T-helper 17 cell (primary cell): ENCODE results near the gene SLC6A7. TPM values are rescaled to one million over a fixed set of nuclear protein-coding genes. Genes with fewer than 3 reads are reported as not detected.

Experiments used
- ATAC-seq: fragments of 150-1000 bp; cut with Tn5 transposase; 2 replicates; pipeline ENCODE4 v1.10.0; 2021; ENCODE audit warnings: mild to moderate bottlenecking, moderate library complexity
- DNase-seq, 3 donors: peaks; one replicate each; pipeline versions ENCODE4 v3.0.0 to v3.0.0-alpha.2; 2020 to 2021
- H3K9me3 ChIP-seq: one replicate; pipeline ENCODE4 v1.7.0; 2013; ENCODE audit warnings: low read length, mild to moderate bottlenecking; ENCODE audit not compliant: control insufficient read depth, poor library complexity, severe bottlenecking
- H3K27ac Mint-ChIP-seq: one replicate; pipeline ENCODE4 v1.8.0; 2022; ENCODE audit warnings: mild to moderate bottlenecking, moderate library complexity, mixed read lengths
- H3K27me3 Mint-ChIP-seq: one replicate; pipeline ENCODE4 v1.8.0; 2022; ENCODE audit warnings: mixed read lengths
- H3K36me3 Mint-ChIP-seq: one replicate; pipeline ENCODE4 v1.8.0; 2022; ENCODE audit warnings: low read depth, mixed read lengths
- H3K4me1 Mint-ChIP-seq: one replicate; pipeline ENCODE4 v1.8.0; 2022; ENCODE audit warnings: mild to moderate bottlenecking, mixed read lengths
- H3K4me3 Mint-ChIP-seq: one replicate; pipeline ENCODE4 v1.8.0; 2022; ENCODE audit warnings: mild to moderate bottlenecking, moderate library complexity, mixed read lengths
- total RNA-seq, 4 donors: library from RNA in 2 of 4; stranded (reverse) in 2 of 4; gene quantifications; one replicate each; pipeline ENCODE4 v1.2.3 and lab custom pipeline; 2022 to 2026

Gene SLC6A7
- total RNA-seq, 2 donors from 2014 or later = not detected

DNA sequence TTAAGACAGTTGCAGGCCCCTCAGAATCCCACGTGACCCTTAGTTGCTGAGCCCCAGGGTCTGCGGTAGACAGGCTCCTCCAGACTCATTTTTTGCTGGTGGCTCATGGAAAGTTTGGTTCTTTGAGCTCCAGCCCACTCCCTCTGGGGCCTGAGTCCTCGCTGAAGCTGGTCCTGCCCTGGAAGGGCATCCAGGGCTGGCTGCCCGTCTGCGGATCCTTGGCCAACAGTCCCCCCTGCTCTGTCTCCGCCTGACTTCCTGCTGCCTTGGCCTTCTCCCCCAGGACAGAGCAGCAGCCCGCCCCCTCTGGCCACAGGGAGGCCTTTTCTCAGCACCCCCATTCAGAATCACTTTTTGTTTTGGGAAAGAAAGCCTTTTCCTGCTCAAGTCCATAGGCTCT lies 24.4 kb downstream of the SLC6A7 start:
- DNase-seq (no peak), ATAC-seq (no peak)
- Mint-ChIP-seq H3K36me3 (peaks cover 3% of the 10 kb centered on the region), H3K4me1 (peaks cover 14% of the 10 kb centered on the region), H3K27ac (no peak overlapping the region), H3K27me3 (peaks cover 31% of the 10 kb centered on the region), H3K4me3 (no peak overlapping the region)
- no peaks in the 10 kb centered on the region for H3K9me3 ChIP-seq

DNA sequence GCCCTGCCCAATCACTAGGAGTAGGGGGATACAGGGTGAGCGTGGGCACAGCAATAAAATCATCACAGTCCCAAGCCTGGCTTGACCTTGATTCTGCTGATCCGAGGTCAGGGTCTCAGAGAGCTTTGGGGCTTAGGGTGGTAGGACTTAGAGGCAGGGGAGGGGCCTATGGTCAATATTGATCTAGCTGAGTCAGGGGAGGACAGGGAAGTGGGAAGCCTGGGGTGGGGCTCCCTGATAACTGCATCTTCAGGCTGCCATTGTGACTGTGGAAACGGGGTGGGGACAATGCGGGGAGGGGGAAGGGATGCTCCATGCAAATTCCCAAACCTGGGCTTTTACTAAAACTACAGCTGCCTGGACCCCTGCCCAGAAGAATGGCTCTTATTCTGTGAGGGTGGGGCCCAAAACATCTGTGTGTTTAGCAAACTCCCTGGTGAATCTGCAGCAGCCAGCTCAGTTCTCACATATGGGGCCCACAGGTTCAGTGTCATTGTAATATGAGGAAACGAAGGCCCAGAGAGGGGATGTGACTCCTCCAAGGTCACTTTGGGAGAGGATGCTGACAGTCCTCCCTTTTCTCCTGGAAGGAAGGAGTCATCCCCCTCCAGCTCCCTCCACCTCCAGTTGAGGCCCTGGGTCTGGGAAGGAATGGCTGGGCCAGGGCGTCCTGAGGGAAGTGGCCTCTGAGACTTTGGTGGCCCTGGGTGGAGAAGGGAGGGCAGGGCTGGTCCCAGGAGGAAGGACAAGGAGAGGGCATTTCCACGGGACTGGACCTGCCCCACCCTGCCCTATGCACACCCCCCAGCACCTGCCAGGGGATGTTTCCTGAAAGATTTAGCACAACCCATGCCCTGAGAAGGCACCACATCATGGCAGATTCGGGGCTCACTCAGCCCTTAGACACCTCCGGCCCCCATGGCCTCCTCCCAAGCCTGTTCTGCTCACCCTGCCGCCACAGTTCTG lies 26.4 kb downstream of the SLC6A7 start:
- Mint-ChIP-seq H3K27me3 (peaks cover 33% of the 10 kb centered on the region), H3K4me3 (no peak overlapping the region), H3K27ac (no peak overlapping the region), H3K4me1 (peaks cover 8% of the 10 kb centered on the region), H3K36me3 (no peaks in the 10 kb centered on the region)
- ATAC-seq (no peak), DNase-seq (no peak)
- H3K9me3 ChIP-seq = no peaks in the 10 kb centered on the region

DNA sequence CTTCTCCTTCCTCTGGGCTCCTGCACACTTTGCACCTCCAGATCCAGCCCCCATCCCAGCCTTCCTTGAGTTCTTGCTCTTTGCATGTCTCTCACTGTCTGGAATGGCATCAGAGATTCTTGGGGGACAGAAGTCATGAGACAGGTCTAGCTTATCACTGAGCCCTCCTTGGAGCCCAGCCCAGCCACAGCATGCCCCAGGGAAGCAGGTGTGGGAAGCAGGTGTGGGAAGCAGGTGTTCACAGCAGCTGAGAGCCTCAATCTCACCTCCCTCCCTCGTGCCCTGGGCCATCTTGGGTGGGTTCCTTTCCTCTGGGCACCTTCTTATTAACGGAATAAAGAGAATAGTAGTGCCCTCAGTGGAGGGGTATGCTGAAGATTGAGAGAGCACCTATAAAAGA lies 27.2 kb downstream of the SLC6A7 start:
- DNase-seq (no peak), ATAC-seq (no peak)
- Mint-ChIP-seq H3K27me3 (peaks cover 33% of the 10 kb centered on the region), H3K27ac (no peak overlapping the region), H3K36me3 (no peaks in the 10 kb centered on the region), H3K4me3 (no peak overlapping the region), H3K4me1 (peaks cover 8% of the 10 kb centered on the region)
- H3K9me3 ChIP-seq = no peaks in the 10 kb centered on the region

DNA sequence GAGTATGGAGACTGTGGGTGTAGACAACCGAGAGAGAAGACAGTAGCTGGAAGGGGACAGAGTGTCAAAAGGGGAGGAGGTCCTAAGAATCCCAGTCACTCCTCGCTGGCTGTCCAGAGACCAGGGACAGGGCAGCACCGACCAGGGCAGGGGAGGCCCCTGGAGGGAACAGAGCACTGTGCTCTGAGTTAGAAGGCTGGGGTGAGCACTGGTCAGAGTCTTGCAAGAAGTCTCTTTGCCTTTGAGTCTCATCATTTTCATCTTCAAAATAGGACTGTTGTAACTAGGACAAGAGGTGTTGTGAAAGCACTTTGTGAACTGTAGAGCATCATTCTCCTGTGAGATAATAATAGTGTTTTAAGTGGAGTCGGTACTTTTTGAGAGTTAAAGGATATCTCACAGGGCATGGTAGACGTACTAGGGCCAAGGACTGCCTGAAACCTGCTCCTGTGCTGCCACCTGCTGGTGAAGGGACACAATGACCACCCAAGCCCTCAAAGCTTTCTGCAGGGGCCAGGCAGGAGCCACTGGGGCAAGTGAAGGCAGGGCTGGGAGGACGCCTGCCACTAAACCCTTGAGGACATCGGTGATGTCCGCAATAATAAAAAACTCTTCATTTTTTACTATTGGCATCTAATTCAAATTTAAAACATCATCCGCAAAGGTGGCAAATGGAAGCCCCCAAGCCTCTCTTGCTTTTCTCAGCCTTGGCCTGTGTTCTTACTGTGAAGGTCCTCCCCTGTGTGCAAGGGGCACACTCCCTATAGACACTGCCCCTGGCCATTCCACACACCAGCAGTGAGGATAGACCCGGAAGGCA lies 28.2 kb downstream of the SLC6A7 start:
- ATAC-seq (peak; percentile 94), DNase-seq (peak; percentile 57 to 72 (median 62))
- Mint-ChIP-seq H3K27ac (no peak overlapping the region), H3K4me3 (no peak overlapping the region), H3K36me3 (no peaks in the 10 kb centered on the region), H3K4me1 (peaks cover 8% of the 10 kb centered on the region), H3K27me3 (peaks cover 29% of the 10 kb centered on the region)
- no peaks in the 10 kb centered on the region for H3K9me3 ChIP-seq

DNA sequence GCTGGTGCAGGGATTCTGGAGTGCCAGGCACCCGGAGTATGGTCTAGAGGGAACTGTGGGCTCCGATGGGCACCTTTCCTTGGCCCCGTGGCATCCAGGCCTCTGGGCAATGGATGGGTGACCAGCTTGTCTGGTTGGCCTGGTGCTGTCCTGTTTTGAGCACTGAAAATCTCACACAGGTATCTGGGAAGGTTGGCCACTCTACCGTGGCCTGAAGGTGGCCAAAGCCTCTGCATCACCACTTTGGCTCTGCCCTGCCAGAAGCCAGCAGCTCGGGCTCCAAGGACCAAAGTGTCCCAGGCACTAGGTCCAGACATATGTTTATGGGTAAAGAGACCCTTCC lies 28.8 kb downstream of the SLC6A7 start:
- peaks cover 29% of the 10 kb centered on the region for H3K27me3 Mint-ChIP-seq
- H3K36me3 Mint-ChIP-seq = no peaks in the 10 kb centered on the region

DNA sequence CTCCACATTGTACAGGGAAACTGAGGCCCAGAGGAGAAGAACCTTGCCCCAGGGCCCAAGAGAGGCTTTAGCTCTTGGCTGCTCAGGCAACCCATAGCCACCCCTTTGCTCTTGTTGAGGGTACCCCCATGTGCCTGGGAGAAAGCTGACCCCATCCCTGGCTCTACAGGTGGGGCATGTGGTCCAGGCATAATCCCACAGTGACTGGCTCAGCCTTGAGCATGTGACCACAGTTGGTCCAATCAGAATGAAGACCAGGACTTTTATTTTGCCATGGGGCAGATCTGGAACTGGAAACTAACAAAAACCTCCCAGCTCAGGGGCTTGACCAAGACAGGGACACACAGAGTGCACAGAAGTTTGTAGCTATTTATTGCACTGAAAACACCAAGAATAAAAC lies 29.3 kb downstream of the SLC6A7 start:
- H3K4me3 Mint-ChIP-seq = no peak overlapping the region
- DNase-seq (no peak), ATAC-seq (no peak)
- H3K27me3 Mint-ChIP-seq = peaks cover 29% of the 10 kb centered on the region
- H3K27ac Mint-ChIP-seq = no peak overlapping the region
- H3K4me1 Mint-ChIP-seq = peaks cover 8% of the 10 kb centered on the region
- no peaks in the 10 kb centered on the region for H3K36me3 Mint-ChIP-seq
- H3K9me3 ChIP-seq = no peaks in the 10 kb centered on the region

More for the DNA sequence above, 28.8 kb downstream of the SLC6A7 start:
- no peak overlapping the region for H3K27ac Mint-ChIP-seq
- no peak overlapping the region for H3K4me3 Mint-ChIP-seq
- no peaks in the 10 kb centered on the region for H3K9me3 ChIP-seq
- ATAC-seq = no peak
- no peak for DNase-seq
- H3K4me1 Mint-ChIP-seq = peaks cover 8% of the 10 kb centered on the region

DNA sequence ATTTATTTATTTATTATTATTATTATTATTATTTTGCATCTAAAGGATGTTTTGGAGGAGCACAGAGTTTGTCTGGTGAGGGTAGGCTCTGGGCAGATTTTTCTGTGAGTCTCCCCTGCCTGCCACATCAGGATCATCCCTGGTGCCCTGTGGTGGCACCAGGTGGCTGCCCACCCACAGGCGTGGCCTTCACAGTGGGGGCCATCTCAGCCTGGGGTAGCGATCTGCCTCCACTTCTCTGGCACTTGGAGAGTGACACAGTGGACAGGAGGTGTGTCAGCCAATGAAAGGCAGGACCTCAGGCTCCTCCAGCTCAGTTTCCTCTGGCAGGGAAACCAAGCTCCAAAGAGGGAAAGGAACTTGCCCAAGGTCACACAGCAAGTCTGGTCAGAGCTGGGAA lies 30.0 kb downstream of the SLC6A7 start:
- no peak overlapping the region for H3K4me3 Mint-ChIP-seq
- no peak overlapping the region for H3K27ac Mint-ChIP-seq
- ATAC-seq (no peak), DNase-seq (no peak)
- H3K27me3 Mint-ChIP-seq = peaks cover 29% of the 10 kb centered on the region
- H3K9me3 ChIP-seq = no peaks in the 10 kb centered on the region
- no peaks in the 10 kb centered on the region for H3K36me3 Mint-ChIP-seq
- peaks cover 8% of the 10 kb centered on the region for H3K4me1 Mint-ChIP-seq

DNA sequence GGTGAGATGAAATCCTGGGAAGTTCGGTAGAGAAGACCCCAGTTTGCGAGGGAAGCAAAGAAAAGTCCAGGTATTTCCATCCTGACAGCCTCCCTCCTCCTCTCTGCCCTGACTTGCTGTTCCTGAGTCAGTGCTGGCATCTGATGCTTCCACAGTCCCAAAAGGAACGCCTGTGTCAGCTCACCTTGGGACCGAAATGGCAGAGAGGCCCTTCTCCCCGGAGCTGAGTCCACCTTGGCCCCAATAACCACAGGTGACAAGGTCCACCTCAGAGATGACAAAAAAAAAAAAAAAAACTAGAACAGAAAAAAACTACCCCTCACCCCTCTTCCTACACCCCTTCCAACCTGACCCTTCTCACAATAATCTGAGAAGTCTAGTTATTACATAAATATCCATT lies 31.6 kb downstream of the SLC6A7 start:
- ATAC-seq (no peak), DNase-seq (no peak)
- Mint-ChIP-seq H3K27ac (no peak overlapping the region), H3K27me3 (peaks cover 29% of the 10 kb centered on the region), H3K4me3 (no peak overlapping the region), H3K36me3 (no peaks in the 10 kb centered on the region), H3K4me1 (peaks cover 8% of the 10 kb centered on the region)
- no peaks in the 10 kb centered on the region for H3K9me3 ChIP-seq

DNA sequence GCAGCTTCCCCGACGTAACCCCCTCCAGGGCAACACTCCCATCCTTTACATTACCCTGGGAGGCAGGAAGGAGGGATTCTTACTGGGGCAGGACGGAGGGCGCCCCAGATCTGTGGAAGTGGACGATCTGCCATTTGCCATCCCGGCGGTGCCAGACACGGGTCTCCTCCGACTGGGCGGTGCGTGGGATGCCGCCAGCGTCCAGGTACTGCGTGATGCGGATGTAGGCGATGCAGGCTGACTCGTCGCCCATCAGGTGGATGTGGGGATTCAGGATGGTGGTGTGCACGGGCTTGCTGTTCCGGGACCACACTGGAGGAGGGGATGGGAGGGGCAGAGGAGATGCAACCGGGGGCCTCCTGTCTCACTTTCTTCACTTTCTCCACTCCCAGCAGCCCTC lies 33.0 kb downstream of the SLC6A7 start:
- peaks cover 21% of the 10 kb centered on the region for H3K27me3 Mint-ChIP-seq
- no peak overlapping the region for H3K4me3 Mint-ChIP-seq
- H3K4me1 Mint-ChIP-seq = peaks cover 3% of the 10 kb centered on the region
- no peaks in the 10 kb centered on the region for H3K9me3 ChIP-seq
- no peak overlapping the region for H3K27ac Mint-ChIP-seq
- DNase-seq (no peak), ATAC-seq (no peak)
- H3K36me3 Mint-ChIP-seq = no peaks in the 10 kb centered on the region

DNA sequence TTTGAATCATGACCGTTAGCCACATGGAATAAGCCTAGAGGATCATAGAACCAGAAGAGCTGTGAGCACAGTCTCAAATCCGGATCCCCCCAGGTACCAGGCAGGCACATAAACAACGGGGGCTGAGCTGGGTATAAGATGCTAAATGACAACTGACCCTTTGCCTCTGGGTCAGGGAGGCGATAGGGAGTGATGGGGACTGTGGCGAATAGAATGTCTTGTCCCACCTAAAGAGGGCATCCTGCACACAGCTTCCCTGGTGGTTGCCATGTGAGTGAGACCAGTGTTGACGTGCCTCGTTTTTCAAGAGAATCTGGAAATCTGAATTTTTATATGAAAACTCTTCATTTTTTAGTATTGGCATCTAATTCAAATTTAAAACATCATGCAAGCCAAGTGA lies 33.6 kb downstream of the SLC6A7 start:
- no peaks in the 10 kb centered on the region for H3K4me1 Mint-ChIP-seq
- H3K36me3 Mint-ChIP-seq = no peaks in the 10 kb centered on the region
- no peak for ATAC-seq
- peaks cover 17% of the 10 kb centered on the region for H3K27me3 Mint-ChIP-seq
- H3K9me3 ChIP-seq = no peaks in the 10 kb centered on the region
- H3K4me3 Mint-ChIP-seq = no peak overlapping the region
- DNase-seq = no peak
- H3K27ac Mint-ChIP-seq = no peak overlapping the region

DNA sequence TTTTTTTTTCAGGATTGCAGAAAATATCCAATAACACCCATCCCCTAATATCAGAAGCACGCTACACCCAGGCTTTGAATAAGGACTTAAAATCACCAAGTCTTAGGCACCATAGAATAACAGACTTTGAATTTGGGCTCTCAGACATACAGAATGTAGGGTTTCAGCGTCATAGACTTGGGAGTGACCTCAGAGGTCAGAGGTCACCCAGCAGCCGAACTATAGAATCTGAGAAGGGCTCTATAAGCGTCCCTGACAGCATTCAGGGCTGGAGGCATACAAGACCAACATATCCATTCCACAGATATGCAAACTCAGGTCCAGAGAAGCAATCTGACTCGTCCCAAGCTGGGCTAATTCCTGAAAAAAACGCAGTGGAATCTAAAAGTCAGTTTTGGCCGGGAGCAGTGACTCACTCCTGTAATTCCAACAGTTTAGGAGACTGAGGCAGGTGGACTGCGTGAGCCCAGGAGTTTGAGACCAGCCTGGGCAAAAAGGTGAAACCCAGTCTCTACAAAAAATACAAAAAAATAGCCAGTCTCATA lies 34.7 kb downstream of the SLC6A7 start:
- Mint-ChIP-seq H3K4me3 (no peak overlapping the region), H3K27ac (peak overlapping the region; percentile 43), H3K36me3 (no peaks in the 10 kb centered on the region)

DNA sequence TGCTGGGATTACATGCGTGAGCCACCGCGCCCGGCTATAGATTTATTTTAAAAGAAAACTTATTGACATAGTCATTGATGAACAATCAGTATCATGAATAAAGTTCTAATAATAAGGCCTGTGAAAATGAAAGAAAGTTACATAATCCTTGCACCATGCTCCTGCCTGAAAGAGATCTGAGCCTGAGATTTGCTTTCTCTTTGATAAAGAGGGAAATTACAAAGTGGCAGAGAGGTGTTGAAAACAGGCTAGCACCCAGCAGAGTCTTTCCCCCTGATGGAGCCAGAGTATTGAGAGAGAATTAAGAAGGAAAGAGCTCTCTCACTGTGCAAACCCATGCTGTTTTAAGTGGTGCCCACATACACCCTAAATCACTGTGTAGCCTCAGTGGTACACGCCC lies 37.2 kb downstream of the SLC6A7 start:
- H3K4me3 Mint-ChIP-seq = no peak overlapping the region
- H3K27ac Mint-ChIP-seq = no peak overlapping the region
- no peaks in the 10 kb centered on the region for H3K9me3 ChIP-seq
- ATAC-seq (no peak), DNase-seq (no peak)
- H3K4me1 Mint-ChIP-seq = peaks cover 3% of the 10 kb centered on the region
- peaks cover 8% of the 10 kb centered on the region for H3K27me3 Mint-ChIP-seq
- H3K36me3 Mint-ChIP-seq = no peaks in the 10 kb centered on the region

More for the DNA sequence above, 34.7 kb downstream of the SLC6A7 start:
- Mint-ChIP-seq H3K27me3 (peaks cover 17% of the 10 kb centered on the region), H3K4me1 (no peaks in the 10 kb centered on the region)
- H3K9me3 ChIP-seq = no peaks in the 10 kb centered on the region
- DNase-seq (no peak), ATAC-seq (no peak)

DNA sequence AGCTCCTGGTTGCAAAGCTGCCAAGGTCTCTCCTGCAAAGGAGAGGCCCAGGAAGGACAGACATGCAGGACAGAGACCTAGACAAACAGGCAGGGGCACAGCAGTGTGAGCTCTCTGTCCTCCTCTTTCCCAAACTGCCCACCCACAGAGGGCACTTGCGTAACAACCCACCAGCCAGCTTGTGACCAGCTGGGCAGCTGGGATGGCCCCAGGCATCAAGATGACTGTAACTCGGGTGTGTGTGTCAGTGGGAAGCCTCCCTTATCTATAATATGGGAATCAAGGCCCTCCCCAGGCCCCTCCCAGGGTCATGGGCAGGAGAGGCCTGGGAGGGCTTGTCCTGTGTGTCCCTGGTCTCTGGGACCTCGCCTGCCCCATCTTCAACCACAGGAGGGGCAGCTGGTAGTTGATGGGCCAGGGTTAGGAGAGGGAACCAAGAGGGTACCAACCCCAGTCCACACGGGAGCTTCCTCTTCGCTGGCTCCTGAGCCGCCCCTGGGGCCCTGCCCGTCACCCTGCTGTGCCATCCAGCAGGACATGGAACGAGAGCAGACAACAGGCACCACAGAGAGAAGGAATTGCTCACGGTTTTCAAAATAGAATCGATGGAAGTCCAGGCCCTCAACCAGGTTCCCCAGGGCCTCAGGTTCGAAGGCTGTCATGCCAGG lies 37.9 kb downstream of the SLC6A7 start:
- no peak overlapping the region for H3K4me3 Mint-ChIP-seq
- no peaks in the 10 kb centered on the region for H3K36me3 Mint-ChIP-seq
- H3K27me3 Mint-ChIP-seq = peaks cover 8% of the 10 kb centered on the region
- no peak for ATAC-seq
- DNase-seq = no peak
- no peak overlapping the region for H3K27ac Mint-ChIP-seq
- peaks cover 3% of the 10 kb centered on the region for H3K4me1 Mint-ChIP-seq
- no peaks in the 10 kb centered on the region for H3K9me3 ChIP-seq
